Panc1 (cell line): ENCODE data around the gene GAN. TPM values are rescaled to one million over a fixed set of nuclear protein-coding genes. Genes with fewer than 3 reads are reported as not detected.

Experiments used
- ATAC-seq: fragments of 200-7000 bp; cut with Tn5 transposase; 2 replicates; pipeline ENCODE4 v1.9.1; 2020; ENCODE audit warnings: mild to moderate bottlenecking, moderate library complexity
- BruUV-seq: library from RNA; stranded (reverse); fragments of 400-500 nt; replicated peaks from 2 replicates; lab custom pipeline; 2021; lab: Mats Ljungman, UMichigan
- CTCF ChIA-PET: fragments of 300-600 bp; sonication (Branson Sonifier 250); formaldehyde crosslinking; loops from one replicate; lab custom pipeline; 2022; ENCODE audit warnings: antibody characterized with exemption; lab: Charles Lee
- POLR2A ChIA-PET: fragments of 300-600 bp; sonication (Branson Sonifier 250); formaldehyde crosslinking; loops from one replicate; lab custom pipeline; 2022; ENCODE audit warnings: antibody characterized with exemption; lab: Charles Lee
- DNase-seq: peaks from one replicate; pipeline ENCODE4 v3.0.0-alpha.2; 2010; ENCODE audit warnings: low read depth, low spot score
- H3K27ac ChIP-seq: 2 replicates; pipeline ENCODE4 v1.5.1; 2011; ENCODE audit warnings: mild to moderate bottlenecking, low read length, inconsistent platforms
- H3K27me3 ChIP-seq: fragments of 200-500 bp; sonication (Bioruptor generic); 2 replicates; pipeline ENCODE4 v1.6.0; 2014; ENCODE audit warnings: low read length, inconsistent platforms; ENCODE audit not compliant: control insufficient read depth, insufficient read depth
- H3K36me3 ChIP-seq: fragments of 200-500 bp; sonication (Bioruptor generic); 2 replicates; pipeline ENCODE4 v1.5.1; 2014; ENCODE audit warnings: inconsistent platforms, mild to moderate bottlenecking, low read length, moderate library complexity; ENCODE audit not compliant: control insufficient read depth, insufficient read depth
- H3K4me1 ChIP-seq: 2 replicates; pipeline ENCODE4 v1.5.1; 2011; ENCODE audit warnings: inconsistent platforms, mild to moderate bottlenecking, low read length, moderate library complexity; ENCODE audit not compliant: control insufficient read depth, insufficient read depth
- H3K4me3 ChIP-seq, 2 experiments: 2 replicates each; pipeline ENCODE4 v1.5.1; 2011 to 2012; ENCODE audit warnings: low read depth in 2 of 2, low read length in 2 of 2, mild to moderate bottlenecking in 2 of 2, inconsistent platforms in 1 of 2, moderate library complexity in 1 of 2
- H3K9me3 ChIP-seq: fragments of 200-500 bp; sonication (Bioruptor generic); 2 replicates; pipeline ENCODE4 v1.5.1; 2014; ENCODE audit warnings: low read depth, mild to moderate bottlenecking, inconsistent platforms, low read length, moderate library complexity; ENCODE audit not compliant: control insufficient read depth, insufficient read depth
- CTCF ChIP-seq: fragments of 450-650 bp; IDR thresholded peaks from 2 replicates; pipeline ENCODE4 v1.5.1; 2017; ENCODE audit warnings: mild to moderate bottlenecking
- POLR2AphosphoS5 ChIP-seq: IDR thresholded peaks from 2 replicates; pipeline ENCODE4 v1.6.1; 2012; ENCODE audit warnings: mild to moderate bottlenecking, low read depth, low read length, moderate library complexity
- REST ChIP-seq, 2 experiments: IDR thresholded peaks; 2 replicates each; pipeline ENCODE4 v1.6.1; 2011 to 2012; ENCODE audit warnings: low read depth in 2 of 2, control low read depth in 1 of 2, low read length in 1 of 2, mild to moderate bottlenecking in 1 of 2, moderate library complexity in 1 of 2; ENCODE audit not compliant: insufficient read depth in 1 of 2
- SIN3A ChIP-seq: IDR thresholded peaks from 2 replicates; pipeline ENCODE4 v1.6.1; 2012; ENCODE audit warnings: low read depth, mild to moderate bottlenecking, low read length, moderate library complexity, borderline replicate concordance; ENCODE audit not compliant: insufficient read depth
- TCF7L2 ChIP-seq: IDR thresholded peaks from 2 replicates; pipeline ENCODE4 v1.6.1; 2011; ENCODE audit warnings: mild to moderate bottlenecking, low read depth, low read length, inconsistent platforms
- in situ Hi-C: cut with HindIII; loops from 2 replicates; pipeline ENCODE4 v1.10.0; 2016; ENCODE audit warnings: low sequenced_read_pairs, low pct_unique_long_range_greater_than_20kb
- intact Hi-C: fragments of 100-400 bp; cut with micrococcal nuclease; formaldehyde crosslinking; loops from one replicate; pipeline ENCODE4 v1.10.0; 2022; ENCODE audit not compliant: unreplicated experiment
- total RNA-seq: library from RNA; stranded (reverse); gene quantifications from one replicate; pipeline ENCODE4 v1.2.1, GENCODE V29; 2021; ENCODE audit not compliant: unreplicated experiment

Gene GAN
- total RNA-seq, 1 experiment from 2014 or later: 9.1 TPM

- no peaks in the 10 kb centered on the region for H3K27me3 ChIP-seq
- ChIA-PET POLR2A (no interaction called here), CTCF (no interaction called here)
- intact Hi-C loops (no loop called here), in situ Hi-C loops (no loop called here)
- ATAC-seq (no peak), DNase-seq (no peak)
- H3K9me3 ChIP-seq: no peaks in the 10 kb centered on the region
- no peak overlapping the region for H3K27ac ChIP-seq
- no peak overlapping the region for H3K4me3 ChIP-seq
- no peaks in the 10 kb centered on the region for H3K4me1 ChIP-seq
- no TSS peak for BruUV-seq
- TF ChIP-seq SIN3A (no peak), REST (IDR thresholded peaks at IDR 0.05; ENCODE audit: insufficient read depth in 1 of 2, low read depth in 2 of 2, low read length in 1 of 2) (no peak)
- H3K36me3 ChIP-seq: no peaks in the 10 kb centered on the region
Observed at GRCh38 chr16:81278526-81278925, 36.2 kb upstream of the GAN start.

- intact Hi-C loops (no loop called here), in situ Hi-C loops (no loop called here)
- ChIA-PET CTCF (no interaction called here), POLR2A (no interaction called here)
- TF ChIP-seq CTCF (no peak), TCF7L2 (no peak), POLR2AphosphoS5 (no peak), REST (IDR thresholded peaks at IDR 0.05; ENCODE audit: insufficient read depth in 1 of 2, low read depth in 2 of 2, low read length in 1 of 2) (no peak), SIN3A (no peak)
- BruUV-seq: no TSS peak
- no peaks in the 10 kb centered on the region for H3K36me3 ChIP-seq
- DNase-seq: no peak
- no peaks in the 10 kb centered on the region for H3K27me3 ChIP-seq
- H3K9me3 ChIP-seq: no peaks in the 10 kb centered on the region
- H3K27ac ChIP-seq: no peak overlapping the region
- no peak overlapping the region for H3K4me3 ChIP-seq
- no peak for ATAC-seq
- H3K4me1 ChIP-seq: no peaks in the 10 kb centered on the region
Observed at GRCh38 chr16:81279392-81279791, 35.4 kb upstream of the GAN start.
